ENCODE results near the gene PCNX2. TPM values are rescaled to one million over a fixed set of nuclear protein-coding genes. Genes with fewer than 3 reads are reported as not detected.
A peak's percentile ranks its signal among the peaks of the same experiment; 100 is the strongest.
"Not testable (repeated sequence)": the region's sequence is repeated elsewhere in the genome, so short reads cannot be mapped to it uniquely, and the experiment has no call there.

Gene PCNX2
- total and polyA plus RNA-seq, 2 experiments from 2014 or later, result 42.9 to 88.3 TPM

DNA sequence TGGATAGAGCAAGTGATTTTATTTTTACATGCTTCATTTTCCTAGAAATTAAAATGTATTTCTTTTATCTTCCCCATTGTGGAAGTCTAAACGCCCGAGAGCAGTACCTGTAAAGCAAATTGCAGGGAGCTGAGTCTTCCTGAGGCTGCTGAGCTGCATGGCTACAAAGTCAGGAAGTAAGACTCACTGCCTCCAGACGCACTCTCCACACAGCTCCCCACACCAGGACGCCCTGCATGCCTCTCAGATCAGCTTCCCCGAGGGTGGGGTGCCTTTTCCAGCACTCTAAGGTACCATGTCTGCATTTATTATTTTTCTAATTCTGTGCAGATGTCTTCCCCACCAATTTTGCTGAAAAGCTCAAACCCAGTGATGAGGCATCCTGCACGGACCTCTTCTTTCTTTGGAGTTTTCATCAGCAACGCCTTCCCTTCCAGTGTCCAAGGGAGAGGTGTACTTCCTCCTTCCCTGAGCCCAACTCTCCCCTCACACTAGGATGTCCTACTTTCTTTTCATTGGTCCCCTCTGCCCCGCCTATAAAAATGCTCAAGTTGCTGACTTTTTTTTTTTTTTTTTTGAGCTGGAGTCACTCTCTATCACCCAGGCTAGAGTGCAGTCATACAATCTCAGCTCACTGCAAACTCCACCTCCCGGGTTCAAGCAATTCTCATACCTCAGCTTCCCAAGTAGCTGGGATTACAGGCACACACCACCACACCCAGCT, 114.7 kb downstream of the PCNX2 start:
- peak overlapping the region; percentile 79 for H3K27ac Mint-ChIP-seq
- TF ChIP-seq, protein P1, sequence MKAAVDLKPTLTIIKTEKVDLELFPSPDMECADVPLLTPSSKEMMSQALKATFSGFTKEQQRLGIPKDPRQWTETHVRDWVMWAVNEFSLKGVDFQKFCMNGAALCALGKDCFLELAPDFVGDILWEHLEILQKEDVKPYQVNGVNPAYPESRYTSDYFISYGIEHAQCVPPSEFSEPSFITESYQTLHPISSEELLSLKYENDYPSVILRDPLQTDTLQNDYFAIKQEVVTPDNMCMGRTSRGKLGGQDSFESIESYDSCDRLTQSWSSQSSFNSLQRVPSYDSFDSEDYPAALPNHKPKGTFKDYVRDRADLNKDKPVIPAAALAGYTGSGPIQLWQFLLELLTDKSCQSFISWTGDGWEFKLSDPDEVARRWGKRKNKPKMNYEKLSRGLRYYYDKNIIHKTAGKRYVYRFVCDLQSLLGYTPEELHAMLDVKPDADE (IDR thresholded peaks at IDR 0.05), result no peak
- TF ChIP-seq ZNF114 (CRISPR knock-in tag; IDR thresholded peaks at IDR 0.05) (no peak), POLR2AphosphoS5 (IDR thresholded peaks at IDR 0.05; ENCODE audit: low read depth) (no peak), EZH2phosphoT487 (IDR thresholded peaks at IDR 0.05; ENCODE audit: unreplicated experiment) (no peak), EZH2 (IDR thresholded peaks at IDR 0.05; ENCODE audit: low read depth, unreplicated experiment) (no peak), ZNF331 (CRISPR knock-in tag; IDR thresholded peaks at IDR 0.05; ENCODE audit: low read depth) (no peak), STAT1 (IDR thresholded peaks at IDR 0.05; ENCODE audit: unreplicated experiment) (no peak)
- TF ChIP-seq, protein P2, sequence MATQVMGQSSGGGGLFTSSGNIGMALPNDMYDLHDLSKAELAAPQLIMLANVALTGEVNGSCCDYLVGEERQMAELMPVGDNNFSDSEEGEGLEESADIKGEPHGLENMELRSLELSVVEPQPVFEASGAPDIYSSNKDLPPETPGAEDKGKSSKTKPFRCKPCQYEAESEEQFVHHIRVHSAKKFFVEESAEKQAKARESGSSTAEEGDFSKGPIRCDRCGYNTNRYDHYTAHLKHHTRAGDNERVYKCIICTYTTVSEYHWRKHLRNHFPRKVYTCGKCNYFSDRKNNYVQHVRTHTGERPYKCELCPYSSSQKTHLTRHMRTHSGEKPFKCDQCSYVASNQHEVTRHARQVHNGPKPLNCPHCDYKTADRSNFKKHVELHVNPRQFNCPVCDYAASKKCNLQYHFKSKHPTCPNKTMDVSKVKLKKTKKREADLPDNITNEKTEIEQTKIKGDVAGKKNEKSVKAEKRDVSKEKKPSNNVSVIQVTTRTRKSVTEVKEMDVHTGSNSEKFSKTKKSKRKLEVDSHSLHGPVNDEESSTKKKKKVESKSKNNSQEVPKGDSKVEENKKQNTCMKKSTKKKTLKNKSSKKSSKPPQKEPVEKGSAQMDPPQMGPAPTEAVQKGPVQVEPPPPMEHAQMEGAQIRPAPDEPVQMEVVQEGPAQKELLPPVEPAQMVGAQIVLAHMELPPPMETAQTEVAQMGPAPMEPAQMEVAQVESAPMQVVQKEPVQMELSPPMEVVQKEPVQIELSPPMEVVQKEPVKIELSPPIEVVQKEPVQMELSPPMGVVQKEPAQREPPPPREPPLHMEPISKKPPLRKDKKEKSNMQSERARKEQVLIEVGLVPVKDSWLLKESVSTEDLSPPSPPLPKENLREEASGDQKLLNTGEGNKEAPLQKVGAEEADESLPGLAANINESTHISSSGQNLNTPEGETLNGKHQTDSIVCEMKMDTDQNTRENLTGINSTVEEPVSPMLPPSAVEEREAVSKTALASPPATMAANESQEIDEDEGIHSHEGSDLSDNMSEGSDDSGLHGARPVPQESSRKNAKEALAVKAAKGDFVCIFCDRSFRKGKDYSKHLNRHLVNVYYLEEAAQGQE (IDR thresholded peaks at IDR 0.05; ENCODE audit: unreplicated experiment), result no peak
- H3K9me3 Mint-ChIP-seq, result peaks cover 14% of the 10 kb centered on the region; the same call in 2 of the 3 replicates

GRCh38 chr1:233179638-233180037, 115.9 kb downstream of the PCNX2 start:
- not testable (repeated sequence) for H3K4me3 ChIP-seq
- peaks cover 14% of the 10 kb centered on the region; the same call in 2 of the 3 replicates for H3K9me3 Mint-ChIP-seq

More for the DNA sequence above, 114.7 kb downstream of the PCNX2 start:
- H3K4me3 Mint-ChIP-seq, result no peak overlapping the region; the same call in 2 of the 3 replicates
- ATAC-seq (peak; percentile 77), DNase-seq (ENCODE audit: low spot score) (peak; percentile 33)
- Histone ChIP-seq H3K36me3 (ENCODE audit: insufficient read depth) (peaks cover 37% of the 10 kb centered on the region), H2AFZ (no peak overlapping the region), H3K4me2 (peak overlapping the region; percentile 3), H4K20me1 (replicated peaks; ENCODE audit: insufficient read depth) (no peaks in the 10 kb centered on the region; the same call in 1 of the 2 replicates), H3F3A (replicated peaks; ENCODE audit: low read depth) (no peaks in the 10 kb centered on the region), H3K4me1 (ENCODE audit: insufficient read depth) (peaks cover 19% of the 10 kb centered on the region; the same call in 1 of the 2 replicates), H3K27ac (ENCODE audit: low read depth) (peak overlapping the region; percentile 83), H3K79me2 (replicated peaks; ENCODE audit: insufficient read depth) (no peaks in the 10 kb centered on the region), H3K4me3 (no peak overlapping the region), H3K9me2 (ENCODE audit: insufficient read depth) (no peaks in the 10 kb centered on the region), H3K27me3 (ENCODE audit: insufficient read depth) (no peaks in the 10 kb centered on the region)
- peaks cover 81% of the 10 kb centered on the region for H3K36me3 Mint-ChIP-seq (ENCODE audit: low read depth)
- peaks cover 10% of the 10 kb centered on the region for H3K27me3 Mint-ChIP-seq (ENCODE audit: insufficient read depth, low read depth, poor library complexity)
- peaks cover 43% of the 10 kb centered on the region for H3K4me1 Mint-ChIP-seq

More at GRCh38 chr1:233179638-233180037, 115.9 kb downstream of the PCNX2 start:
- ATAC-seq; H3K9me2 ChIP-seq (ENCODE audit: insufficient read depth); H3K79me2 ChIP-seq (replicated peaks; ENCODE audit: insufficient read depth); H3F3A ChIP-seq (replicated peaks; ENCODE audit: low read depth); H3K27me3 ChIP-seq (ENCODE audit: insufficient read depth); H3K4me3 Mint-ChIP-seq; H3K27me3 Mint-ChIP-seq (ENCODE audit: insufficient read depth, low read depth, poor library complexity); DNase-seq (ENCODE audit: low spot score); H2AFZ ChIP-seq; H4K20me1 ChIP-seq (replicated peaks; ENCODE audit: insufficient read depth); H3K4me2 ChIP-seq: not testable (repeated sequence)
- Histone ChIP-seq H3K36me3 (ENCODE audit: insufficient read depth) (peaks cover 48% of the 10 kb centered on the region), H3K4me1 (ENCODE audit: insufficient read depth) (peaks cover 19% of the 10 kb centered on the region; the same call in 1 of the 2 replicates), H3K27ac (ENCODE audit: low read depth) (peak overlapping the region; percentile 83)
- peaks cover 43% of the 10 kb centered on the region for H3K4me1 Mint-ChIP-seq
- H3K27ac Mint-ChIP-seq, result peak overlapping the region; percentile 68
- peaks cover 88% of the 10 kb centered on the region for H3K36me3 Mint-ChIP-seq (ENCODE audit: low read depth)
